ENCODE results near the gene LRRC42.

LRRC42 gene

DNA sequence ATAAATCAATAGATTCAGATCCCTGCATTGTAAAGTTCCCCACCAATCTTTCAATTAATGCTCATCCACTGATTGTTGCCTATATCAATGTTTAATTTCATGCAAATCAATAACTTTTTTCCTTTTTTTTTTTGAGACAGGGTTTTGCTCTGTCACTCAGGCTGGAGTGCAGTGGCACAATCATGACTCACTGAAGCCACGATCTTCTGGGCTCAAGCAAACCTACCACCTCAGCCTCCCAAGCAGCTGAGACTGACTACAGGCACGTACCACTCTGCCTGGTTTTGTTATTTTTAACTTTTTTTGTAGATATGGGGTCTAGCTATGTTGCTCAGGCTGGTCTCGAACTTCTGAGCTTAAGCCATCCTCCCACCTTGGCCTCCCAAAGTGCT, 26.5 kb upstream of the LRRC42 start:
- DNase-seq (ENCODE audit: low read depth in 1 of 2, low spot score in 1 of 2): no peak

DNA sequence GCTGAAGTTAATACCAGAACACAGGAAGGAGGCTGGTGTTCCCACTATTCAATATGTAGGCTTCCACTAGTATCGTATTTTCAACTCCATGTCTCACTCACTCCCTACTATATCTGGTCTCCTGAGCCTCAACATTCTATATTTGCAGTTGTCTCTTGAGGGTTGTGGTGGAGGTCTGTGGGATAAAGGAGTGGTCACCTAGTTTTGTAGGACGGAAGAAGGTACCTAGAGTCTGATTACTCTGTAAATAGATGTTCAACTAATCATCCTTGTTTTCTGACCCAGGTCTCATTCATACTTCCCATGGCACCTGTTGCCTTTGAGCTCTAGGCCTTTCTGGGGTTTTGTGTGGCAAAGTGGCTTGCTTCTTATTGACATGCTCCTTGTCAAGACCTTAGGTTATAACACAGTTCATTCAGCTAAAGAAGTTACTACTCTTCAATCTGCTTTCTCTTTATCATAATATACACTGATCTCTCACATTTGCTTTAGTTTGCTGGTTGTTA, 18.7 kb upstream of the LRRC42 start:
- TF ChIP-seq JUND (IDR thresholded peaks at IDR 0.05; ENCODE audit: low read depth): no peak
- in situ Hi-C loops (cut with HindIII; ENCODE audit: low pct_unique_long_range_greater_than_20kb, low sequenced_read_pairs): no loop called here
- no peak for DNase-seq (ENCODE audit: low read depth in 1 of 2, low spot score in 1 of 2)

More for the DNA sequence above, 26.5 kb upstream of the LRRC42 start:
- in situ Hi-C loops (cut with HindIII; ENCODE audit: low pct_unique_long_range_greater_than_20kb, low sequenced_read_pairs): no loop called here
- no peak for TF ChIP-seq JUND (IDR thresholded peaks at IDR 0.05; ENCODE audit: low read depth)

DNA sequence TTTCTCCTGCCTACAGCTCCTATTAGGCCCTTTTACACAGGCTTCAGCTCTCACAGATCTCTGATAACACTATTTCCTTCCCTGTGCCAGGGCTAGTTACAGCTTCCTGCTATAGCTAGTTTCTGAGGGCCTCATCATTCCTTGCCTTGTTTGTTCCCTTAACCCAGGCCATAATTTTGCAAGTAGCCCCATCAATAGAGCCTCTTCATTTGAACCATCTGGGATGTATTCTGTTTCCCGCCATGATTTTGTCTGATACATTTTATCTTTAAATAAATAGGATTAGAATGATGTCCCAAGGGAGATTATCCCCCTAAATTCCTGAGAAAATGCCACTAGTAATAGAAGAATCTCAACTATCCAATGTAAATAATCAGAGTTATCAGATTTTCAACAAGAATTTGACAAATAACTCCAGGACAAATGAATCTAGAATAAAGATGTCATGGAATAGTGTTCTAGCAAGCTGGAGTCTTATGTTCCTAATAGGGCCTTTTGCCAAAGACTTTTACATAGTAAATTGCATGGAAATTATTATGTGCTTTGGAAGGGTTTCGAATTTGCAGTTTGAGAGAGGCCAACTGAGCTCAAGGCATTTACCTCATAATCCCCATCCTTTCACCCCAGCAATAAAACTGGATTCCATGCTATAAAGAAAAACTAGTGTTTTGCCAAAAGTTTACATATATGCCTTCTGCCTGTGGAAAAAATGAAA, 16.7 kb upstream of the LRRC42 start:
- DNase-seq (ENCODE audit: low read depth in 1 of 2, low spot score in 1 of 2): peak in 1 of 2 experiments; percentile 81
- TF ChIP-seq JUND (IDR thresholded peaks at IDR 0.05; ENCODE audit: low read depth): peak; percentile 65
- in situ Hi-C loops (cut with HindIII; ENCODE audit: low pct_unique_long_range_greater_than_20kb, low sequenced_read_pairs): no loop called here

- in situ Hi-C loops (cut with HindIII; ENCODE audit: low pct_unique_long_range_greater_than_20kb, low sequenced_read_pairs): no loop called here
- TF ChIP-seq JUND (IDR thresholded peaks at IDR 0.05; ENCODE audit: low read depth): peak; percentile 81
- DNase-seq (ENCODE audit: low read depth in 1 of 2, low spot score in 1 of 2): peak in 1 of 2 experiments; percentile 52
Measured at GRCh38 chr1:53930932-53931331, 15.2 kb upstream of the LRRC42 start.

DNA sequence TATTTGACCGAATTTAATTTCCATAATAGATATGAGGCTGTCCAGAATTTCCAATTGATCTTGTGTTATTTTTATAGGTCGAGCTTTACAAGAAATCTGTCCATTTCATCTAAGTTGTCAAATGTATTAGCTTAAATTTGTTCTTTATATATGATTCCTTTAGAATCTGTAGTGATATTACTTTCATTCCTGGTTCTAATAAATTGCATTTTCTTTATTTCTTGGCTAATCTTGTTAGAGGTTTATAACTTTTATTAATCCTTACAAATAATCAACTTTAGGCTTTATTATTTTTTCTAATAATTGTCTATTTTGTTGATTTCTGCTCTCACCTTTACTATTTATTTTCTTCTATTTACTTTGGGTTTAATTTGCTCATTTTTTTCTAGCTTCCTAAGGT, 14.6 kb upstream of the LRRC42 start:
- in situ Hi-C loops (cut with HindIII; ENCODE audit: low pct_unique_long_range_greater_than_20kb, low sequenced_read_pairs): no loop called here
- no peak for DNase-seq (ENCODE audit: low read depth in 1 of 2, low spot score in 1 of 2)
- TF ChIP-seq JUND (IDR thresholded peaks at IDR 0.05; ENCODE audit: low read depth): no peak

DNA sequence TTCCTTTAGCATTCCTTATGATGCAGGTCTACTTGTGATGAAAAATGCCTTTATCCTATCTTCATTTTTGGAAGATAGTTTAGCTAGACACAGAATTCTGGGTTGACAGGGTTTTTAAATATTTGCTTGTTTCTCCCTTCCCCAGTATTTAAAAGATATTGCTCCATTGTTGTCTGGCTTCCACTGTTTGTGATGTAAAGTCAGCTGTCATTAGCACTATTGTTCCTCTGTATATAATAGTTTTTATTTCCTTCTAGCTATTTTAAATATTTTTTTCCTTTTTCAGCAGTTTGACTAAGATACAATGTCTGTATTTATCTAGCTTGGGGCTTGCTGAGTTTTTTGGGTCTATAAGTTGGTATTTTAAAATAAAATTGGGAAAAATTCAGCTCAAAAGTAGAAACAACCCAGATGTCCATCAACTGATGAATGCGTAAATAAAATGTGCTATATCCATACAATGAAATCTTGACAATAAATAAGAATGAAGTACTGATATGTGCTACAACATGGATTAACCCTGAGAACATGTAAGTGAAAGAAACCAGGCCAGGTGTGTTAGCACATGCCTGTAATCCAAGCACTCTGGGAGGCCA, 11.9 kb upstream of the LRRC42 start:
- no peak for TF ChIP-seq JUND (IDR thresholded peaks at IDR 0.05; ENCODE audit: low read depth)
- in situ Hi-C loops (cut with HindIII; ENCODE audit: low pct_unique_long_range_greater_than_20kb, low sequenced_read_pairs): no loop called here
- DNase-seq (ENCODE audit: low read depth in 1 of 2, low spot score in 1 of 2): no peak

DNA sequence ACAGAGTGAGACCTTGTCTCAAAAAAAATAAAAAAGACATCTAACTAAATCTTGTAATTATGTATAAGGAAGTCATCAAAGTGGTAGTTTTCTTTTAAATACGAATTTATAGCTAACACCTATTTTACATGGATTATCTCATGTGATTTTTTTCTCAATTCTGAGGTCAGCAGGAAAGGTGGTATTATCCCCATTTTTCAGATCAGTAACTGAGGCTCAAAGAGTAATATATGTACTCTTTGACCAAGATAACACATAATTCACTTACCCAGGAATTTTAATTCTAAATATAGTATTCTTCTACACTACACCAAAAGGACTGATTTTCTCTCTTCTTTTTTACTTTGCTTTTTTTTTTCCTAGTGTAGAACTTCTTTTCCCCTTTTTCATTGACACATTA, 9.7 kb upstream of the LRRC42 start:
- no peak for DNase-seq (ENCODE audit: low read depth in 1 of 2, low spot score in 1 of 2)
- TF ChIP-seq JUND (IDR thresholded peaks at IDR 0.05; ENCODE audit: low read depth): no peak
- in situ Hi-C loops (cut with HindIII; ENCODE audit: low pct_unique_long_range_greater_than_20kb, low sequenced_read_pairs): no loop called here

- no peak for TF ChIP-seq JUND (IDR thresholded peaks at IDR 0.05; ENCODE audit: low read depth)
- no peak for DNase-seq (ENCODE audit: low read depth in 1 of 2, low spot score in 1 of 2)
- in situ Hi-C loops (cut with HindIII; ENCODE audit: low pct_unique_long_range_greater_than_20kb, low sequenced_read_pairs): no loop called here
Measured at GRCh38 chr1:53938136-53938830, 7.9 kb upstream of the LRRC42 start.

DNA sequence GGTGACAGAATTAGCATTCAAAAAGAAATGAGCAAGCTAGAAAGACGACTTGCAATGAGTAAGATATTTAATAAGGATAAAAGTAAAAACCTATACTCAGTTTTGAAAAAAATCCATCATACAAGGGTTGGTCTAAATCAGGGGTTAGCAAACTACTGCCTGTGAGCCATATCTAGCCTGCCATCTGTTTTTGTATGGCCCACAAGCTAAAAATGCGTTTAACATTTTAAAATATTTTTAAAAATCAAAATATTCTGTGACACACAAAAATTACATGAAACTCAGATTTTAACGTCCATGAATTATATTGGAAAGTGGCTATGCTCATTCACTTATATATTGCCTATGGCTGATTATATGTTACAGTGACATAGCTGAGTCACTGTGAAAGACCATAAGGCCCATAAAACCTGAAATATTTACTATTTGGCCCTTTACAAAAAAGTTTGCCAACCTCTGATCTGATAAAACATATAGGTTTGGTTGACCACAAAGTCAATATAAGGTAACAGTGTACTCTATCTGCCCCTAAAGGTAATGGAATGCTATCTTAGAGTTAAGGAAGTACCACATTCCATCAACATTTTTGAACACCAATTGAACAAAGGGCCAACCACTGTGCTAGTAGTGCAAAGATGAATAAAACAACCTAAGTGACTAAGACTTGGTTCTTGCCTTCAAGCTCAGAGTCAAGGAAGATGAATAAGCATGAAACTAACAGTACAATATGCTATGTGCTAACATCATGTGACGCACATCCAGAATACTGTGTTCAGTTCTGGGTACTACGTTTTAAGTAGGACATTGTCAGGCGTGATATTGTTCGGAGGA, 3.8 kb upstream of the LRRC42 start:
- peak; percentile 62; the same call in 1 of the 2 replicates for TF ChIP-seq JUND (IDR thresholded peaks at IDR 0.05; ENCODE audit: low read depth)
- in situ Hi-C loops (cut with HindIII; ENCODE audit: low pct_unique_long_range_greater_than_20kb, low sequenced_read_pairs): no loop called here
- peak in 1 of 2 experiments; percentile 74 for DNase-seq (ENCODE audit: low read depth in 1 of 2, low spot score in 1 of 2)

- TF ChIP-seq JUND (IDR thresholded peaks at IDR 0.05; ENCODE audit: low read depth): no peak
- no peak for DNase-seq (ENCODE audit: low read depth in 1 of 2, low spot score in 1 of 2)
- in situ Hi-C loops (cut with HindIII; ENCODE audit: low pct_unique_long_range_greater_than_20kb, low sequenced_read_pairs): no loop called here
Measured at GRCh38 chr1:53943090-53943489, 3.1 kb upstream of the LRRC42 start.

DNA sequence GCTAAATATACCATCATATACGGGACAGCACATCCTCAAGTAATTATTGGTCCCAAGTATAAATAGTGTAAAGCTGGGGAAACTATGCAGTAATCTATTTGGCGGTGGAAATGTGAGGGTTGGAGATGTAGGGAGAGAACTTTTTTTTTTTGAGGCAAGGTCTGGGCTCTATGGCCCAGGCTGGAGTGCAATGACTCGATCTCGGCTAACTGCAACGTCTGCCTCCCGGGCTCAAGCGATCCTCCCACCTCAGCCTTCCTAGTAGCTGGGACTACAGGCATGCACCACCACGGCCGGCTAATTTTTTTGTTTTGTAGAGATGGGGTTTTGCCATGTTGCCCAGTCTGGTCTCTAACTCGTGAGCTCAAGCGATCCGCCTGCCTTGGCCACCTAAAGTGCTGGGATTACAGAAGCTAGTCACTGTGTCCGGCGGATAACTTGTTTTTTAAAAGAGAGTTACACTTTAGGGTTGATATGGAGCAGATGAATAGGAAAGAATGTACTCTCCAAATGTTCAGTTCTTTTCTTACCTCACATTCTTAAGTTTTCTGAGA, 2.6 kb upstream of the LRRC42 start:
- DNase-seq (ENCODE audit: low read depth in 1 of 2, low spot score in 1 of 2): no peak
- TF ChIP-seq JUND (IDR thresholded peaks at IDR 0.05; ENCODE audit: low read depth): no peak
- in situ Hi-C loops (cut with HindIII; ENCODE audit: low pct_unique_long_range_greater_than_20kb, low sequenced_read_pairs): no loop called here
